Prostate gland (tissue), 2 donors: ENCODE data around the gene SLC22A17.

ENCODE experiments used
- POLR2A ChIP-seq: fragments of 450-650 bp; IDR thresholded peaks from one replicate; pipeline ENCODE4 v1.6.1; 2016; ENCODE audit warnings: antibody characterized with exemption, mild to moderate bottlenecking
- TF ChIP-seq, protein P1 (sequence below), 4 experiments: fragments of 200-600 bp in 2 of 4; fragments of 450-650 bp in 2 of 4; sonication (generic) in 2 of 4; IDR thresholded peaks; 1 replicate in 3 of 4; 2 replicates in 1 of 4; pipeline ENCODE4 v1.5.1; 2016 to 2019; ENCODE audit warnings: antibody characterized with exemption in 4 of 4, mild to moderate bottlenecking in 2 of 4, moderate library complexity in 2 of 4

DNA sequence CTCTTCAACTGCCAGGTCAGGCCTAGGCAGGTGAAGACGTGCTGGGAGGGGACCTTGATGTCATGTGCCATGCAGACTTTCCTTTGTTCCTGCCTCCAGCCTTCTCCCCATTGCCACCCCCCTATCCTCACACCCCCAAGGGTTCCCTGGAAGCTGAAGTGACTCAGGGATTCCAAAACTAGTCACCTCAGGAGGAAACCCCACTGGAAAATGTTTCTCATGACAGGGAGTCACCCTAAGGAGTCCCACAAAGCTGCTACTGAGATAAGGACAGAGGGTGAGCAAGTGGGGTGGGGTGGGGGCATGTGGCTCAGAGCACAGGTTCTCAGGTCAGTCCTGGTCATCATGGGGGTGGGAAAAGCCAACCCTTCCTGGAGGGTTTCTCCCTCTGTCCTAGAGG lies 17.5 kb upstream of the SLC22A17 start:
- no peak for TF ChIP-seq POLR2A
- TF ChIP-seq, protein P1, sequence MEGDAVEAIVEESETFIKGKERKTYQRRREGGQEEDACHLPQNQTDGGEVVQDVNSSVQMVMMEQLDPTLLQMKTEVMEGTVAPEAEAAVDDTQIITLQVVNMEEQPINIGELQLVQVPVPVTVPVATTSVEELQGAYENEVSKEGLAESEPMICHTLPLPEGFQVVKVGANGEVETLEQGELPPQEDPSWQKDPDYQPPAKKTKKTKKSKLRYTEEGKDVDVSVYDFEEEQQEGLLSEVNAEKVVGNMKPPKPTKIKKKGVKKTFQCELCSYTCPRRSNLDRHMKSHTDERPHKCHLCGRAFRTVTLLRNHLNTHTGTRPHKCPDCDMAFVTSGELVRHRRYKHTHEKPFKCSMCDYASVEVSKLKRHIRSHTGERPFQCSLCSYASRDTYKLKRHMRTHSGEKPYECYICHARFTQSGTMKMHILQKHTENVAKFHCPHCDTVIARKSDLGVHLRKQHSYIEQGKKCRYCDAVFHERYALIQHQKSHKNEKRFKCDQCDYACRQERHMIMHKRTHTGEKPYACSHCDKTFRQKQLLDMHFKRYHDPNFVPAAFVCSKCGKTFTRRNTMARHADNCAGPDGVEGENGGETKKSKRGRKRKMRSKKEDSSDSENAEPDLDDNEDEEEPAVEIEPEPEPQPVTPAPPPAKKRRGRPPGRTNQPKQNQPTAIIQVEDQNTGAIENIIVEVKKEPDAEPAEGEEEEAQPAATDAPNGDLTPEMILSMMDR (IDR thresholded peaks at IDR 0.05): no peak
